Urinary bladder (tissue), 4 donors: ENCODE measurements around the gene AP4M1. TPM values are rescaled to one million over a fixed set of nuclear protein-coding genes. Genes with fewer than 3 reads are reported as not detected.

ENCODE experiments used
- DNase-seq: peaks from one replicate; pipeline ENCODE4 v3.0.0-alpha.2; 2015; ENCODE audit errors: extremely low spot score
- H3K27ac ChIP-seq: one replicate; pipeline ENCODE4 v1.5.1; 2013; ENCODE audit warnings: low read depth, mild to moderate bottlenecking, moderate library complexity
- H3K36me3 ChIP-seq: one replicate; pipeline ENCODE4 v1.6.1; 2013; ENCODE audit warnings: mild to moderate bottlenecking, moderate library complexity; ENCODE audit not compliant: insufficient read depth
- H3K4me1 ChIP-seq: one replicate; pipeline ENCODE4 v1.6.1; 2013; ENCODE audit warnings: mild to moderate bottlenecking, moderate library complexity; ENCODE audit not compliant: insufficient read depth
- H3K4me3 ChIP-seq: one replicate; pipeline ENCODE4 v1.5.1; 2013; ENCODE audit warnings: low read depth, low read length
- WGBS: extraction: QIAGEN DNeasy Blood & Tissue Kit; methylation state at CpG from one replicate; pipeline ENCODE4 v1.1.7; 2013; 5-methylcytosine and 5-hydroxymethylcytosine counted together
- polyA plus RNA-seq: library from polyadenylated mRNA; stranded (reverse); fragments of 200-250 nt; gene quantifications from one replicate; pipeline ENCODE4 v1.2.3, GENCODE V29; 2013
- total RNA-seq: library from RNA; depleted of rRNA; stranded (reverse); fragments of >200 nt; gene quantifications from one replicate; pipeline ENCODE4 v1.2.3, GENCODE V29; 2014
- donor health status: healthy with polysubstance abuse.
- donor health status: healthy.

AP4M1 gene
- total and polyA plus RNA-seq, 2 donors, result 13.9 to 23.9 TPM

DNA sequence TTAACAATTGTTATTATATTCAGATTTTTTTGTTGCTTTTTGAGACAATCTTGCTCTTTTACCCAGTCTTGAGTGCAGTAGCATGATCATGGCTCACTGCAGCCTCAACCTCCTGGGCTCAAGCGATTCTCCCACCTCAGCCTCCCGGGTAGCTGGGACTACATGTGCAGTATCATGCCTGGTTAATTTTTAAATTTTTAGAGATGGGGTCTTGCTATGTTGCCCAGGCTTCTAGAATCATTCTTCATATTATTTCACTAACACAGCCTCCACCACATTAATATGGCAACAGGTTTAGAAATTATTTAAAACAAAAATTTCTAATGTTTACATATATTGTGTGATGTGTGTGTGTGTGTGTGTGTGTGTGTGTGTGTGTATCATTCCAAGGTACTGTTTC is 45.8 kb downstream of the AP4M1 start:
- Histone ChIP-seq H3K4me3 (no peak overlapping the region), H3K27ac (no peak overlapping the region), H3K4me1 (no peaks in the 10 kb centered on the region), H3K36me3 (no peaks in the 10 kb centered on the region)
- DNase-seq, result no peak
- 94% methylated on average over 2 of the region's 2 CpGs for WGBS

GRCh38 chr7:100148225-100148558 is 46.7 kb downstream of the AP4M1 start:
- H3K27ac ChIP-seq, result peak overlapping the region; percentile 44
- H3K4me1 ChIP-seq, result no peaks in the 10 kb centered on the region
- H3K36me3 ChIP-seq, result no peaks in the 10 kb centered on the region
- H3K4me3 ChIP-seq, result peak overlapping the region; percentile 27
- DNase-seq, result no peak
- WGBS, result 11% methylated on average over 14 of the region's 14 CpGs

DNA sequence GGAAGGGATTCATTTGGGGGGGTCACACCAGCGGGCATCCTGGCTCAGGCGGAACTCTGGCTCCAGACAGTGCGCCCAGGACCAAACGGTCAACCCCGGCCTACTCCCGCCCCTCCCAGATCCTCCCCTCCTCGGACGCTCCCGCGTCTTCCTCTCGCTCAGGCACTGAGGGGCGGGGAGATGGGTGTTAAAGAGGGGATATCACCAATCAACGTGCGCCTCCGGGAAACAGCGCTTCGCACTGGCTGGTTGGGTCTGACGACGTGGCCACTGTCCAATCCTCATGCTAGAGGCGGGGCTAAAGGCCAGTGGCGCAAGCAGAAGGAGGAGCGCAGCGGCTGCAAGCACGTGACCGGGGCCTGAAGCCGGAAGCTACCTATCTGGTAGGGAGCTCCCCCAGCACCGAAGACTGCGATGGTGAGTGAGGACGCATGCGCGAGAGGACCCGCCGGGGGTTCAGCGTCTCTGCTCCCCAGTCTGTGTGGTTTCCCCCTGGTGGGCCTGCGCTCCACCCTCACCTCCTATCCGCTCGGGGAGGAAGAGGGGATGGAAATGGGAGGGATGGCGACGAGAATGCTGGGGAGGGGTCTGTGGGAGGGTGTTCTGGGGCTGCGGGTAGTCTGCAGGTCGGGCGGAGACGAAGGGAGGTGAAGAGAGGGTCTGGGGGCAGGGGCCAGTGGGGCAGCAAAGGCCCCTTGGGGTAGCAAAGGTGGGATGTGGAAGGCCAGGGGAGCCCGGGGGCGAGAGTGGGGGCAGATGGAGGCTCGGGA is 47.3 kb downstream of the AP4M1 start, which contains the start of gene LAMTOR4:
TSS of gene LAMTOR4 (plus strand) at position 360 of the 770 bp plus-strand sequence. CDS start at position 415, 55 bp downstream.
- peak; percentile 96 for DNase-seq
- peak within 1 kb of the TSS; percentile 90 for H3K27ac ChIP-seq
- H3K4me1 ChIP-seq, result no peaks in the 10 kb centered on the region
- peak within 1 kb of the TSS; percentile 69 for H3K4me3 ChIP-seq
- under 1% methylated on average over 46 of the region's 46 CpGs for WGBS
- H3K36me3 ChIP-seq, result no peaks in the 10 kb centered on the region

DNA sequence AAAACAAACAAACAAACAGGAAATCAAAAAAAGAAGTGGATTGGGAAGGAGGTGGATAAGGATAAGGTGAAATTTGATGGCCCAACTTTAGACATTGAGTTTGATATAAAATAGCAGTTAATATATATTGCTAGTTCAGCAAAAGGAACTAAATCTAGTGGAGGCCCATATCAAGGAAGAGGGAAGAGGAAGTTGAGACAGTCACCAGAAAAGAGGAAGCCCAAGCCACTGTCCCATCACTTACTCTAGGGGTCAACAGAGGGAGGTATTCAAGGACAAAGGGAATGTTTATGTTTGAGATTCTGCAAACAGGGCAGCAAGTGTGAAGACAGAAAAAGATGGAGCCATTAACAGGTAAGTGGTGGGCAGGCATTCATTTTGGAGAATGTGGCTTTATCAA is 51.0 kb downstream of the AP4M1 start:
- H3K27ac ChIP-seq, result no peak overlapping the region
- no peaks in the 10 kb centered on the region for H3K36me3 ChIP-seq
- H3K4me1 ChIP-seq, result no peaks in the 10 kb centered on the region
- no peak overlapping the region for H3K4me3 ChIP-seq
- DNase-seq, result no peak

DNA sequence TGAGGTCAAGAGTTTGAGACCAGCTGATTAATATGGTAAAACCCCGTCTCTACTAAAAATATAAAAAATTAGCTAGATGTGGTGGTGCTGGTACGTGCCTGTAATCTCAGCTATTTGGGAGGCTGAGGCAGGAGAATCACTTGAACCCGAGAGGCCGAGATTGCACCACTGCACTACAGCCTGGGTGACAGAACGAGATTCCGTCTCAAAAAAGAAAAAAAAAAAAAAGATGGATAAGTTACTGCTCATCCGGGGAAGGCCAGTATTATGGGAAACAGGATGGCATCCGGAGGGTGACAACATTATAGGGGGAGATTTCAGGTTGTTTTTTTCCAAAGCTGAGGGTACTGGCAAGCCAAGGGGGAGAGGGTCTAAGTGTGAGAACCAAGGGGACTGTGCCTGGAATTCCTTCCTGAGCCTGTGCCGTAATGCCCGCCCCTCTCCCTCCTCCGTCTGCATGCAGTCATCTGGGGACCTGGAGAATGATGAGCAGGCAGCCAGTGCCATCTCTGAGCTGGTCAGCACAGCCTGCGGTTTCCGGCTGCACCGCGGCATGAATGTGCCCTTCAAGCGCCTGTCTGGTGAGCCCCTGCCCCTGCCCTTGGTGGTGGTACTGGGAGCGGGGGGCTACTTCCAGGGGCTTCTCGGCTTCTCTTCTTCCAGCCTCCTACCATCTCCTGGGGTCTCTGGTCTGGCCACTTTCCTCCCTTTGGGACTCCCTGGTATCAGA is 51.7 kb downstream of the AP4M1 start:
- WGBS, result 88% methylated on average over 18 of the region's 18 CpGs
- Histone ChIP-seq H3K27ac (no peak overlapping the region), H3K4me1 (peaks cover 3% of the 10 kb centered on the region), H3K4me3 (no peak overlapping the region), H3K36me3 (no peaks in the 10 kb centered on the region)
- no peak for DNase-seq

GRCh38 chr7:100153708-100154535 is 52.5 kb downstream of the AP4M1 start:
- H3K27ac ChIP-seq, result no peak overlapping the region

DNA sequence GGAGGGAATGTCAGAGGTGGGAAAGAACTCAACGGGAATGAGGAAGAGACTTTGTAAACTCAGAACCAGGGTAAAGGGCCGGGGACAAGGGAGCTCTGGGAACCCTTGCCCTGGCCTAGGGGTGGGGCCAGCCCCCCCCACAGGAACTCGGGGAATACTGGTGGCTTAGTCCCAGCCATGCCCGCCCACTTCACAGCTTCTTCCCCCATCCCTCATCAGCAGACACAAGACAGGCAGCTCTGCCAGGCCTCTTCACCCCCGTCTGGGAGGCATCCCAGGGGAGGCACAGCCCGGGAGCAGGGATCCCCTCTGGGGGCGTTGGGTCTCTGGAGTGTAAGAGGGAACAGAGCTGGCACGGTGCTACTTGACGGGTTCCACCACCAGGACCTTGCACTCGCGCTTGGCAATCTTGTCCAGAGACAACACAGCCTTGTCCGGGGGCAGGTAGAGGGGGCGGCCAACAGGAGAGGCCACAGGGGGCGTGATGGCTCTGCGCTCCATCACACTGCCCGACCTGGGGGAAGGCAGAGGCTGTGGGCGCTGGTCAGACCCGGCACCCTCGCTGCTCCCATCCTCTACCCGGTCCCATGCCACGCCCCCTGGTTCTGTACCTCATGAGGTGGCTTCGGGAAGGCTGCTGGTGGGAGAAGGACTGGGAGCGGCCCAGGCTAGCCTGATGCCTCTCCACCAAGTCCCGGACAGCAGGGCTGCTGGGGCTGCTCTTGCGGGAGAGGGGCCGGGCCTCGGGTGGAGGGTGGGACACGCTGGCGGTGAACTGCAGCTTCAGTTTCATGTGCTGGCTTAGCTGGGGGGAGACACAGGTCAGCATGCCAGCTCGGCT is 53.4 kb downstream of the AP4M1 start:
- DNase-seq, result no peak
- H3K4me1 ChIP-seq, result peaks cover 3% of the 10 kb centered on the region
- H3K4me3 ChIP-seq, result no peak overlapping the region
- H3K27ac ChIP-seq, result no peak overlapping the region
- 72% methylated on average over 30 of the region's 30 CpGs for whole genome bisulfite sequencing
- H3K36me3 ChIP-seq, result no peaks in the 10 kb centered on the region

More at GRCh38 chr7:100153708-100154535, 52.5 kb downstream of the AP4M1 start:
- Histone ChIP-seq H3K4me3 (no peak overlapping the region), H3K36me3 (no peaks in the 10 kb centered on the region), H3K4me1 (peaks cover 3% of the 10 kb centered on the region)
- no peak for DNase-seq
- WGBS, result 72% methylated on average over 16 of the region's 16 CpGs

DNA sequence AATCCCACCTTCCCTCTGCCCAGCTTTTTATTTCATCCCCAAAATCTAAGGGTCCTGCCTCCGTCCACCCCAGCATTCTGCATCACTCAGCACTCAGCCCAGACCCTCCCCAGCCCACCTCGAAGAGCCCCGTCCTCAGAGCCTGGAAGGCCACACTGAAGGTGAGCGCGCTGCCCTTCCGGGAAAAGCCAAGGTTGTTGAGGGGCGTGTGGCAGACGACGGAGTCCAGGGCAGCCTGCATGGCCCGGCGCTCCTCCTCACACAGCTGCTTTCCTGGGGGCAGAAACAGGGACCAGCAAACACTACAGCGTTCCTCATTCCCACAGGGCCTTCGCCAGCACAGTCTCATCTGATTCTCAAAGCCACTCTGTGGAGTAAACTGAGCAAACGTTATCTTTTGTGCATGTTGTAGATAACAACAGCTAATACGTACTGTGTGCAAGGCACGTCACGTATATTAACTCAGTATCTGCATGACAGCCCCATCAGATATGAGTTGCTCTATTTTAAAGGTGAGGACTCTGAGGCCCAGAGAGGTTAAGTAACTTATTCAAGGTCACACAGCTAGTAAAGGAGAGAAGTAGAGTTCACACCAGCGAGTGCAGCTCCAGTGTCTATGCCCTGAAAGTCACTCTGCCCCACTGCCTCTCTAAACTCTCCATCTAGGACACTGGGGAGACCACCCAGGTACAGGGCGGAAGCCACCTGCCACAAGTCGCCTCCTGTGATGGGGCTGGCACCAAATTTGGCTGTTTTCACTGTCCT is 54.3 kb downstream of the AP4M1 start:
- DNase-seq, result no peak
- WGBS, result 80% methylated on average over 20 of the region's 20 CpGs
- H3K36me3 ChIP-seq, result no peaks in the 10 kb centered on the region
- no peak overlapping the region for H3K4me3 ChIP-seq
- peaks cover 3% of the 10 kb centered on the region for H3K4me1 ChIP-seq
- no peak overlapping the region for H3K27ac ChIP-seq

DNA sequence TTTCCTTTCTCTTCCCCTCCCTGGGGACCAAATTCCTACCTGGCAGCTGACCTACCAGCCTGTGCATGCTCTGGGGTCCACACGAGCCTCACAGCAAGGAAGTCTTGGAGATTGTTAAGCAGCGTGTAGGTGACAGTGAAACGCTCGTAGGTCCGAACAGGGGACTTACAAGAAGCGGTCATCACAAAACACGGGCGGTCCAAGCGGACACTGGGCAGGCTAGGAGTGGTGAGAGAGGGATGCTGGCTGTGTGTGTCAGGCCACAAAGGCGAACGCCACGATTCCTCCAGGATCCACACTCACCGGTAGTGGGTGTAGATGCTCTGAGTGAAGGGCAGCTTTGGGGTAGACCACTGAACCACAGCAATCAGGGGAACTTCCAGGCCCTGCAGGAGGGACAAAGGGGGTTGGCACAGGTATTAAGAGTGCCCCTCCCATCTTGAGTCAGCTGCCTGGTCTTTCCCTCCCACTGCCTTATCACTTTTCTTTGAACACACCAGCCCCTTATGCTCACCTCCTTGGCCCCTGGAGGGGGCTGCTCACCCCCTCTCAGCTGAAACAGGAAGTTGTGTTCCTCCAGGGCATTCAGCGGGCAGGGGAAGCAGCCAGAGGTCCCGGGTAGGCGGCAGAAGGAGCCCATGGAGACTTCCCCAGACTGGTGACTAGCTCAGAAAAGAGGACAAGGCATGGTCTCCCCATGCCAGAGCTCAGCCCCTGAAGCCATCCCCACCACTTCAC is 55.1 kb downstream of the AP4M1 start:
- 83% methylated on average over 16 of the region's 16 CpGs for WGBS
- H3K4me1 ChIP-seq, result peaks cover 3% of the 10 kb centered on the region
- H3K36me3 ChIP-seq, result no peaks in the 10 kb centered on the region
- no peak overlapping the region for H3K27ac ChIP-seq
- H3K4me3 ChIP-seq, result no peak overlapping the region
- DNase-seq, result no peak

GRCh38 chr7:100157069-100157333 is 55.6 kb downstream of the AP4M1 start:
- Histone ChIP-seq H3K36me3 (no peaks in the 10 kb centered on the region), H3K4me3 (no peak overlapping the region), H3K27ac (no peak overlapping the region), H3K4me1 (peaks cover 3% of the 10 kb centered on the region)
- WGBS, result 75% methylated on average over 5 of the region's 5 CpGs
- no peak for DNase-seq

- no peak for DNase-seq
- 19% methylated on average over 32 of the region's 32 CpGs for WGBS
- no peaks in the 10 kb centered on the region for H3K36me3 ChIP-seq
- peaks cover 3% of the 10 kb centered on the region for H3K4me1 ChIP-seq
- H3K27ac ChIP-seq, result peak overlapping the region; percentile 52
- peak overlapping the region; percentile 87 for H3K4me3 ChIP-seq
Observed at GRCh38 chr7:100157334-100158228, 56.1 kb downstream of the AP4M1 start.
